HepG2 (cell line): ENCODE measurements around the gene CNIH3. TPM values are rescaled to one million over a fixed set of nuclear protein-coding genes. Genes with fewer than 3 reads are reported as not detected.

Experiments
- ATAC-seq: fragments of 200-7000 bp; cut with Tn5 transposase; 3 replicates; pipeline ENCODE4 v1.9.1; 2020; ENCODE audit warnings: mild to moderate bottlenecking, moderate library complexity
- BruUV-seq: library from RNA; stranded (reverse); fragments of 400-500 nt; replicated peaks from 2 replicates; lab custom pipeline; 2021; lab: Mats Ljungman, UMichigan
- CTCF ChIA-PET: fragments of 300-600 bp; formaldehyde crosslinking; extraction: SDS; loops from one replicate; lab custom pipeline; 2021; ENCODE audit warnings: low total read pairs, inconsistent platforms, low intra/inter-chr PET ratio; lab: Yijun Ruan, JAX
- POLR2A ChIA-PET: fragments of 350-600 bp; sonication (Branson Sonifier 250); formaldehyde crosslinking; loops from one replicate; lab custom pipeline; 2020; ENCODE audit warnings: antibody characterized with exemption, inconsistent platforms; lab: Yijun Ruan, JAX
- DNase-seq: peaks from one replicate; pipeline ENCODE4 v3.0.0-alpha.2; 2015; ENCODE audit warnings: low spot score
- FAIRE-seq: peaks from 3 replicates; lab custom pipeline; 2011; peaks lifted over from hg19 to GRCh38; lab: Jason Lieb, UNC
- H2AFZ ChIP-seq: one replicate; pipeline ENCODE4 v1.6.1; 2011; ENCODE audit warnings: low read length, inconsistent platforms
- H3K27ac ChIP-seq: fragments of 300-600 bp; 3 replicates; pipeline ENCODE4 v1.8.0; 2011; ENCODE audit warnings: mixed run types, mild to moderate bottlenecking, mixed read lengths, low read length, inconsistent platforms; ENCODE audit not compliant: insufficient read depth; ENCODE audit errors: extremely low read length
- H3K27me3 ChIP-seq, 2 experiments: fragments of 200-600 bp in 1 of 2; 2 replicates in 1 of 2; 3 replicates in 1 of 2; pipeline versions ENCODE4 v1.6.0 to v1.8.0; 2011; ENCODE audit warnings: low read length in 2 of 2, mild to moderate bottlenecking in 2 of 2, moderate library complexity in 2 of 2, inconsistent platforms in 1 of 2; ENCODE audit not compliant: insufficient read depth in 2 of 2, control insufficient read depth in 1 of 2
- H3K36me3 ChIP-seq, 2 experiments: fragments of 200-600 bp in 1 of 2; replicated peaks in 1 of 2; 2 replicates in 1 of 2; 3 replicates in 1 of 2; pipeline versions ENCODE4 v1.5.1 to v1.8.0; 2011; ENCODE audit warnings: low read length in 2 of 2, inconsistent platforms in 1 of 2; ENCODE audit not compliant: insufficient read depth in 2 of 2, control insufficient read depth in 1 of 2
- H3K4me1 ChIP-seq: 2 replicates; pipeline ENCODE4 v1.5.1; 2012; ENCODE audit warnings: low read length, inconsistent platforms; ENCODE audit not compliant: insufficient read depth
- H3K4me2 ChIP-seq: 2 replicates; pipeline ENCODE4 v1.6.0; 2011; ENCODE audit warnings: low read depth, low read length, inconsistent platforms
- H3K4me3 ChIP-seq, 3 experiments: fragments of 200-600 bp in 1 of 3; sonication (generic), shearing (Covaris generic) in 1 of 3; replicated peaks in 1 of 3; 2 replicates each; pipeline ENCODE4 v1.5.1; 2011 to 2016; ENCODE audit warnings: low read length in 3 of 3, inconsistent platforms in 2 of 3, low read depth in 2 of 3, mild to moderate bottlenecking in 2 of 3, control low read depth in 1 of 3, mixed read lengths in 1 of 3; ENCODE audit not compliant: insufficient read depth in 1 of 3
- H3K79me2 ChIP-seq: one replicate; pipeline ENCODE4 v1.6.1; 2011; ENCODE audit warnings: low read length, inconsistent platforms; ENCODE audit not compliant: insufficient read depth
- H3K9ac ChIP-seq: 2 replicates; pipeline ENCODE4 v1.6.0; 2011; ENCODE audit warnings: mild to moderate bottlenecking, low read depth, low read length, inconsistent platforms; ENCODE audit not compliant: insufficient read depth
- H3K9me3 ChIP-seq: 2 replicates; pipeline ENCODE4 v1.5.1; 2012; ENCODE audit warnings: mild to moderate bottlenecking, low read length
- H4K20me1 ChIP-seq: 2 replicates; pipeline ENCODE4 v1.6.0; 2011; ENCODE audit warnings: inconsistent platforms, mild to moderate bottlenecking, low read length, moderate library complexity; ENCODE audit not compliant: insufficient read depth
- GFI1 ChIP-seq: sonication (generic); formaldehyde crosslinking; IDR thresholded peaks from 2 replicates; pipeline ENCODE4 v1.5.0; 2020; ENCODE audit warnings: missing genetic modification reagents, mild to moderate bottlenecking, borderline replicate concordance
- IRF2 ChIP-seq: IDR thresholded peaks from 2 replicates; pipeline ENCODE4 v1.6.1; 2018; ENCODE audit warnings: missing genetic modification reagents, missing compliant biosample characterization
- KDM5A ChIP-seq: fragments of 200-600 bp; sonication (generic); IDR thresholded peaks from 2 replicates; pipeline ENCODE4 v1.7.0; 2018; ENCODE audit warnings: antibody characterized with exemption, mild to moderate bottlenecking, low read length, borderline replicate concordance
- KDM6A ChIP-seq: IDR thresholded peaks from 2 replicates; pipeline ENCODE4 v1.6.1; 2016; ENCODE audit warnings: low read depth
- MED13 ChIP-seq: sonication (generic); formaldehyde crosslinking; IDR thresholded peaks from 2 replicates; pipeline ENCODE4 v1.5.0; 2020; ENCODE audit warnings: missing genetic modification reagents
- MEF2D ChIP-seq: sonication (generic); formaldehyde crosslinking; IDR thresholded peaks from 2 replicates; pipeline ENCODE4 v1.5.1; 2020; ENCODE audit warnings: mild to moderate bottlenecking, missing genetic modification reagents
- NBN ChIP-seq: fragments of 450-650 bp; conservative IDR thresholded peaks from 2 replicates; pipeline ENCODE4 v1.6.1; 2017
- TCF12 ChIP-seq, 2 experiments: fragments of 450-650 bp in 1 of 2; sonication (generic) in 1 of 2; formaldehyde crosslinking in 1 of 2; IDR thresholded peaks; 2 replicates each; pipeline versions ENCODE4 v1.6.1 to v1.8.0; 2017 to 2022; ENCODE audit warnings: antibody characterized with exemption in 1 of 2, mild to moderate bottlenecking in 1 of 2, missing genetic modification reagents in 1 of 2, moderate library complexity in 1 of 2
- THAP9 ChIP-seq: sonication (generic); formaldehyde crosslinking; IDR thresholded peaks from 2 replicates; pipeline ENCODE4; 2020; ENCODE audit warnings: missing genetic modification reagents, mild to moderate bottlenecking, borderline replicate concordance
- TP53 ChIP-seq: sonication (generic); formaldehyde crosslinking; conservative IDR thresholded peaks from 2 replicates; pipeline ENCODE4 v1.4.0; 2020; ENCODE audit warnings: missing genetic modification reagents
- ZFP82 ChIP-seq: sonication (generic); formaldehyde crosslinking; IDR thresholded peaks from 2 replicates; pipeline ENCODE4 v1.5.1; 2020; ENCODE audit warnings: mild to moderate bottlenecking, missing genetic modification reagents, borderline replicate concordance
- ZNF101 ChIP-seq: sonication (generic); formaldehyde crosslinking; IDR thresholded peaks from 2 replicates; pipeline ENCODE4 v1.4.0; 2020; ENCODE audit warnings: mild to moderate bottlenecking, low read depth, missing genetic modification reagents, borderline replicate concordance
- ZNF207 ChIP-seq: fragments of 450-650 bp; IDR thresholded peaks from 2 replicates; pipeline ENCODE4 v1.6.1; 2016; ENCODE audit warnings: antibody characterized with exemption, borderline replicate concordance
- ZNF737 ChIP-seq: sonication (generic); formaldehyde crosslinking; IDR thresholded peaks from 2 replicates; pipeline ENCODE4 v1.5.0; 2020; ENCODE audit warnings: missing genetic modification reagents, mild to moderate bottlenecking, borderline replicate concordance
- ZNF776 ChIP-seq: sonication (generic); formaldehyde crosslinking; IDR thresholded peaks from 2 replicates; pipeline ENCODE4 v1.4.0; 2020; ENCODE audit warnings: mild to moderate bottlenecking, missing genetic modification reagents
- WGBS: methylation state at CpG from one replicate; pipeline ENCODE4 v1.1.6; 2017; ENCODE audit warnings: low lambda C conversion rate; 5-methylcytosine and 5-hydroxymethylcytosine counted together
- in situ Hi-C: cut with HindIII; loops from 2 replicates; pipeline ENCODE4 v1.10.0; 2017; ENCODE audit warnings: low pct_unique_long_range_greater_than_20kb; ENCODE audit not compliant: extremely low pct_ligation_motif_present
- intact Hi-C: fragments of 100-400 bp; cut with micrococcal nuclease; formaldehyde crosslinking; loops from one replicate; pipeline ENCODE4 v1.10.0; 2022; ENCODE audit not compliant: unreplicated experiment
- polyA plus RNA-seq, 8 experiments: library from polyadenylated mRNA; depleted of rRNA in 3 of 8; stranded (reverse) in 7 of 8; unstranded in 1 of 8; fragments of >200 nt; fragmentation: Illumina TruSeq in 4 of 8; extraction: Trizol in 4 of 8; gene quantifications; 2 replicates each; pipeline versions ENCODE4 v1.2.1 to v1.2.3, GENCODE V29; 2011 to 2016; ENCODE audit warnings: low read depth in 4 of 8, missing spikeins in 1 of 8, mixed read lengths in 1 of 8; ENCODE audit not compliant: insufficient read depth in 1 of 8
- total RNA-seq, 5 experiments: library from RNA; depleted of rRNA; stranded (reverse); fragments of >200 nt; fragmentation: Illumina TruSeq; extraction: Trizol; gene quantifications; 2 replicates each; pipeline ENCODE4 v1.2.3, GENCODE V29; 2016; ENCODE audit warnings: low read depth in 1 of 5

CNIH3 gene
- total and polyA plus RNA-seq, 2 of the 13 experiments (the other 11 are each of a cell fraction or from before 2014, with no cell fraction given): 0.36 to 1.1 TPM

GRCh38 chr1:224676551-224676950 is 60.4 kb downstream of the CNIH3 start:
- no TSS peak for BruUV-seq
- DNase-seq: no peak
- Histone ChIP-seq H3K9me3 (no peaks in the 10 kb centered on the region), H3K4me1 (no peaks in the 10 kb centered on the region), H3K9ac (no peak overlapping the region), H3K4me2 (no peak overlapping the region), H3K36me3 (no peaks in the 10 kb centered on the region), H3K79me2 (no peaks in the 10 kb centered on the region), H4K20me1 (no peaks in the 10 kb centered on the region), H3K27me3 (peaks cover 0 to 11% of the 10 kb centered on the region in 2 experiments; a peak in 1 of 5 replicates), H2AFZ (no peak overlapping the region), H3K4me3 (no peak overlapping the region), H3K27ac (no peak overlapping the region)
- in situ Hi-C loops (no loop called here), intact Hi-C loops (no loop called here)
- TF ChIP-seq MED13 (CRISPR knock-in tag) (no peak), MEF2D (CRISPR knock-in tag) (no peak), NBN (no peak), THAP9 (no peak), GFI1 (no peak), ZFP82 (CRISPR knock-in tag) (no peak), IRF2 (no peak), TCF12 (IDR thresholded peaks at IDR 0.05) (no peak), TCF12 (CRISPR knock-in tag; IDR thresholded peaks at IDR 0.05) (no peak), ZNF207 (no peak), KDM5A (no peak), TP53 (no peak), KDM6A (no peak), ZNF776 (CRISPR knock-in tag) (no peak), ZNF737 (CRISPR knock-in tag) (no peak), ZNF101 (CRISPR knock-in tag) (no peak)
- no peak for ATAC-seq
- ChIA-PET CTCF (no interaction called here), POLR2A (no interaction called here)
- WGBS: 0% methylated on average over 1 of the region's 5 CpGs
- FAIRE-seq: no peak
